Fibroblast of lung (primary cell): ENCODE data around the gene ATP2B1.

Experiments used
- CTCF ChIP-seq, 2 donors: IDR thresholded peaks in 1 of 2; conservative IDR thresholded peaks in 1 of 2; 1 replicate in 1 of 2; 2 replicates in 1 of 2; pipeline ENCODE4 v1.5.1; 2011 to 2012; ENCODE audit warnings: low read length in 2 of 2, control low read depth in 1 of 2, inconsistent platforms in 1 of 2, low read depth in 1 of 2, mild to moderate bottlenecking in 1 of 2
- EZH2 ChIP-seq: IDR thresholded peaks from 2 replicates; pipeline ENCODE4 v1.5.1; 2012; ENCODE audit warnings: low read length, control low read depth, mild to moderate bottlenecking; ENCODE audit errors: missing control alignments

- TF ChIP-seq EZH2 (no peak), CTCF (conservative IDR thresholded peaks at IDR 0.05 in 1 of 2, IDR thresholded peaks at IDR 0.05 in 1 of 2; ENCODE audit: low read depth in 1 of 2, low read length in 2 of 2) (no peak)
These were observed 58.4 kb downstream of the ATP2B1 start for GRCh38 chr12:89650239-89650638.
